Activated CD8-positive, alpha-beta T cell treated with anti-CD3 and anti-CD28 coated beads, Interleukin-2, amount 10 ng/mL, durations not matched to agents 7 days and 5 days (primary cell): ENCODE results near the gene DAB1. TPM values are rescaled to one million over a fixed set of nuclear protein-coding genes. Genes with fewer than 3 reads are reported as not detected.

Source experiments
- ATAC-seq: fragments of 150-1000 bp; cut with Tn5 transposase; one replicate; pipeline ENCODE4 v1.10.0; 2021; ENCODE audit warnings: moderate library complexity
- CTCF ChIA-PET: fragments of 350-600 bp; sonication (Branson Sonifier 250); formaldehyde crosslinking; loops from one replicate; lab custom pipeline; 2021; ENCODE audit warnings: antibody characterized with exemption; lab: Charles Lee
- POLR2A ChIA-PET: fragments of 350-600 bp; sonication (Branson Sonifier 250); formaldehyde crosslinking; loops from one replicate; lab custom pipeline; 2021; ENCODE audit warnings: antibody characterized with exemption; lab: Charles Lee
- DNase-seq: peaks from one replicate; pipeline ENCODE4 v3.0.0-alpha.2; 2020
- H3K27ac Mint-ChIP-seq: one replicate; pipeline ENCODE4 v1.8.0; 2021; ENCODE audit warnings: mild to moderate bottlenecking, mixed read lengths
- H3K27me3 Mint-ChIP-seq: one replicate; pipeline ENCODE4 v1.8.0; 2021; ENCODE audit warnings: low read depth, mixed read lengths
- H3K36me3 Mint-ChIP-seq: one replicate; pipeline ENCODE4 v1.8.0; 2021; ENCODE audit warnings: low read depth, mixed read lengths
- H3K4me1 Mint-ChIP-seq: one replicate; pipeline ENCODE4 v1.8.0; 2021; ENCODE audit warnings: low read depth, mixed read lengths
- H3K4me3 Mint-ChIP-seq: one replicate; pipeline ENCODE4 v1.8.0; 2021; ENCODE audit warnings: mild to moderate bottlenecking, mixed read lengths
- H3K9me3 Mint-ChIP-seq: one replicate; pipeline ENCODE4 v1.8.0; 2022; ENCODE audit warnings: mixed read lengths; ENCODE audit not compliant: insufficient read depth
- total RNA-seq, 2 experiments: library from RNA; stranded (reverse); gene quantifications; one replicate each; pipeline ENCODE4 v1.2.3, GENCODE V29; 2021

Gene DAB1
- total RNA-seq, 2 experiments from 2014 or later, result 0.10 to 0.18 TPM

- CTCF ChIA-PET, result no interaction called here
- Mint-ChIP-seq H3K4me3 (no peak overlapping the region), H3K4me1 (no peaks in the 10 kb centered on the region), H3K9me3 (no peaks in the 10 kb centered on the region), H3K27me3 (no peaks in the 10 kb centered on the region), H3K27ac (no peak overlapping the region), H3K36me3 (no peaks in the 10 kb centered on the region)
- POLR2A ChIA-PET, result no interaction called here
- ATAC-seq (no peak), DNase-seq (no peak)
Observed at GRCh38 chr1:57116871-57117270, 307.0 kb downstream of the DAB1 start.

- CTCF ChIA-PET, result no interaction called here
- DNase-seq (no peak), ATAC-seq (no peak)
- Mint-ChIP-seq H3K4me1 (no peaks in the 10 kb centered on the region), H3K9me3 (no peaks in the 10 kb centered on the region), H3K4me3 (no peak overlapping the region), H3K27me3 (no peaks in the 10 kb centered on the region), H3K27ac (no peak overlapping the region), H3K36me3 (no peaks in the 10 kb centered on the region)
- POLR2A ChIA-PET, result no interaction called here
Observed at GRCh38 chr1:57115030-57115614, 308.7 kb downstream of the DAB1 start.

- ATAC-seq (no peak), DNase-seq (no peak)
- H3K4me1 Mint-ChIP-seq, result no peaks in the 10 kb centered on the region
- no peaks in the 10 kb centered on the region for H3K36me3 Mint-ChIP-seq
- CTCF ChIA-PET, result interaction anchor here (0.6 kb wide), 1 partner anchor 87 kb away, joined by 3 read pairs; no protein-coding TSS in a partner anchor
- no peaks in the 10 kb centered on the region for H3K9me3 Mint-ChIP-seq
- POLR2A ChIA-PET, result no interaction called here
- H3K27ac Mint-ChIP-seq, result no peak overlapping the region
- no peaks in the 10 kb centered on the region for H3K27me3 Mint-ChIP-seq
- H3K4me3 Mint-ChIP-seq, result no peak overlapping the region
Observed at GRCh38 chr1:57112148-57112547, 311.7 kb downstream of the DAB1 start.

- POLR2A ChIA-PET, result no interaction called here
- no peak for ATAC-seq
- no peak overlapping the region for H3K27ac Mint-ChIP-seq
- no peaks in the 10 kb centered on the region for H3K27me3 Mint-ChIP-seq
- H3K4me1 Mint-ChIP-seq, result no peaks in the 10 kb centered on the region
- DNase-seq, result no peak
- H3K36me3 Mint-ChIP-seq, result no peaks in the 10 kb centered on the region
- CTCF ChIA-PET, result no interaction called here
- H3K9me3 Mint-ChIP-seq, result no peaks in the 10 kb centered on the region
- no peak overlapping the region for H3K4me3 Mint-ChIP-seq
Observed at GRCh38 chr1:57111175-57111574, 312.7 kb downstream of the DAB1 start.

- H3K4me3 Mint-ChIP-seq, result no peak overlapping the region
- H3K36me3 Mint-ChIP-seq, result no peaks in the 10 kb centered on the region
- POLR2A ChIA-PET, result no interaction called here
- H3K9me3 Mint-ChIP-seq, result no peaks in the 10 kb centered on the region
- H3K4me1 Mint-ChIP-seq, result no peaks in the 10 kb centered on the region
- H3K27ac Mint-ChIP-seq, result no peak overlapping the region
- H3K27me3 Mint-ChIP-seq, result no peaks in the 10 kb centered on the region
- ATAC-seq, result no peak
- CTCF ChIA-PET, result no interaction called here
- DNase-seq, result no peak
Observed at GRCh38 chr1:57109883-57110282, 314.0 kb downstream of the DAB1 start.

GRCh38 chr1:57109247-57109646 lies 314.6 kb downstream of the DAB1 start:
- Mint-ChIP-seq H3K9me3 (no peaks in the 10 kb centered on the region), H3K36me3 (no peaks in the 10 kb centered on the region), H3K4me3 (no peak overlapping the region), H3K4me1 (no peaks in the 10 kb centered on the region), H3K27ac (no peak overlapping the region), H3K27me3 (no peaks in the 10 kb centered on the region)
- ChIA-PET POLR2A (no interaction called here), CTCF (no interaction called here)
- DNase-seq (no peak), ATAC-seq (no peak)

GRCh38 chr1:57106296-57106695 lies 317.6 kb downstream of the DAB1 start:
- no peak overlapping the region for H3K27ac Mint-ChIP-seq
- H3K4me3 Mint-ChIP-seq, result no peak overlapping the region
- H3K4me1 Mint-ChIP-seq, result no peaks in the 10 kb centered on the region
- ATAC-seq (no peak), DNase-seq (no peak)
- no peaks in the 10 kb centered on the region for H3K9me3 Mint-ChIP-seq
- H3K36me3 Mint-ChIP-seq, result no peaks in the 10 kb centered on the region
- no peaks in the 10 kb centered on the region for H3K27me3 Mint-ChIP-seq
- ChIA-PET POLR2A (no interaction called here), CTCF (no interaction called here)

GRCh38 chr1:57102561-57103326 lies 321.1 kb downstream of the DAB1 start:
- CTCF ChIA-PET, result no interaction called here
- ATAC-seq (no peak), DNase-seq (no peak)

GRCh38 chr1:57101209-57101608 lies 322.7 kb downstream of the DAB1 start:
- Mint-ChIP-seq H3K36me3 (no peaks in the 10 kb centered on the region), H3K4me1 (no peaks in the 10 kb centered on the region), H3K27ac (no peak overlapping the region), H3K4me3 (no peak overlapping the region), H3K9me3 (no peaks in the 10 kb centered on the region), H3K27me3 (no peaks in the 10 kb centered on the region)
- no peak for DNase-seq
- ChIA-PET POLR2A (no interaction called here), CTCF (interaction anchor here (1.0 kb wide), 1 partner anchor 81 kb away, joined by 3 read pairs; no protein-coding TSS in a partner anchor)
- ATAC-seq, result no peak

More at GRCh38 chr1:57102561-57103326, 321.1 kb downstream of the DAB1 start:
- Mint-ChIP-seq H3K4me3 (no peak overlapping the region), H3K9me3 (no peaks in the 10 kb centered on the region), H3K27ac (no peak overlapping the region), H3K36me3 (no peaks in the 10 kb centered on the region), H3K27me3 (no peaks in the 10 kb centered on the region), H3K4me1 (no peaks in the 10 kb centered on the region)
- POLR2A ChIA-PET, result no interaction called here

GRCh38 chr1:57094749-57095148 lies 329.1 kb downstream of the DAB1 start:
- Mint-ChIP-seq H3K27me3 (no peaks in the 10 kb centered on the region), H3K4me3 (no peak overlapping the region), H3K36me3 (no peaks in the 10 kb centered on the region), H3K4me1 (no peaks in the 10 kb centered on the region), H3K27ac (no peak overlapping the region), H3K9me3 (no peaks in the 10 kb centered on the region)
- DNase-seq (no peak), ATAC-seq (no peak)
- CTCF ChIA-PET, result no interaction called here
- POLR2A ChIA-PET, result no interaction called here

GRCh38 chr1:57093122-57093521 lies 330.7 kb downstream of the DAB1 start:
- no peaks in the 10 kb centered on the region for H3K36me3 Mint-ChIP-seq
- H3K9me3 Mint-ChIP-seq, result no peaks in the 10 kb centered on the region
- ChIA-PET POLR2A (no interaction called here), CTCF (no interaction called here)
- no peak overlapping the region for H3K4me3 Mint-ChIP-seq
- H3K4me1 Mint-ChIP-seq, result no peaks in the 10 kb centered on the region
- H3K27me3 Mint-ChIP-seq, result no peaks in the 10 kb centered on the region
- DNase-seq (no peak), ATAC-seq (no peak)
- no peak overlapping the region for H3K27ac Mint-ChIP-seq

- H3K27ac Mint-ChIP-seq, result no peak overlapping the region
- H3K27me3 Mint-ChIP-seq, result no peaks in the 10 kb centered on the region
- CTCF ChIA-PET, result no interaction called here
- no peak overlapping the region for H3K4me3 Mint-ChIP-seq
- no peak for ATAC-seq
- POLR2A ChIA-PET, result no interaction called here
- DNase-seq, result no peak
- H3K9me3 Mint-ChIP-seq, result no peaks in the 10 kb centered on the region
- no peaks in the 10 kb centered on the region for H3K4me1 Mint-ChIP-seq
- H3K36me3 Mint-ChIP-seq, result no peaks in the 10 kb centered on the region
Observed at GRCh38 chr1:57091642-57092041, 332.2 kb downstream of the DAB1 start.
